Mucosa of gallbladder (tissue), 1 donor: Measurements from ENCODE around the gene HDGF. TPM values are rescaled to one million over a fixed set of nuclear protein-coding genes. Genes with fewer than 3 reads are reported as not detected.

Experiments
- DNase-seq: peaks from one replicate; pipeline ENCODE4 v3.0.0-alpha.2; 2020; ENCODE audit warnings: low spot score
- total RNA-seq: library from RNA; stranded (reverse); gene quantifications from one replicate; pipeline ENCODE4 v1.2.1, GENCODE V29; 2021
- donor health status: DM: no; HTN: no; CAD: no.

HDGF gene
- total RNA-seq, 1 donor from 2014 or later, result 170 TPM

DNA sequence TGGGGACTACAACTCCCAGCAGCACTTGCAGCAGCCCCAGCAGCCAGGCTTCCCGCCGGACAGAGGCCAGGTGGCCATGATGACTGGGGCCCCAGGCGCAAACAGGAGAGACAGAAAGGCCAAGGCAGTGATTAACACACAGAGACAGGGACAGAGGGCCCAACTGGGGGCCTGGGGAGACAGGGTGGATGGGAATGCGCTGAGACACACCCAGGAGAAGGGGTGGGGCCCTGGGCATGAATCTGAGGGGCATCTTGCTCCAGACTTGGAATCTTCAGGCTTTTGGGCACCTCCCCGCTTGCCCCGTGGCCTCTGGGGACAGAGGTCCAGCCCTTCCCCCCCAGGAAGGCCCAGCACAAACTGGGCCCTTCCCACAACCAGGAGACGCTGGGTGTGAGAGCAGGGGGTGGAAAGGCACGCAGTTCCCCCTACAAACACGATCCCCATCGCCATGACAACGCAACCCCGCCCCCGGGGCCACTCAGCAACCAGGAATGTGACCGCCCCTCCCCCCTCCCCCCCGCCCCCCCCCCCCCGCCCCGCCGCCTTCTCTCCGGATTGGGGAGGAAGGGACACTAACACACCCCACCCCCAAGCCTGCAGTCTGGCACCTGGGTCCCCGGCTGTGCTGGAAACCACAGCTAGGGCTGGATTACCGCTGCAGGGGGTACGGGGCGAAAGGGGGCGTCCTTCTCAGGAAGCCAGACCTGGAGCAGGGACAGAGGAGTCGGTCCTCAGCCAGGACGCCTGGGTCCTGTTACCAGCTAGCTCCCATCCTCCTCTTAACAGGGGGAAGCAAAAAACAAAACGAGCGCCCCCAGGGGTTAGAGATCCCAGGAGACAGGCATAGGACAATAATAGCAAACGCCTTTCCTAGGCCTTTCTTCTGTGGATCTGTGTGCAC is 4.5 kb downstream of the HDGF start:
- DNase-seq, result peak; percentile 90

DNA sequence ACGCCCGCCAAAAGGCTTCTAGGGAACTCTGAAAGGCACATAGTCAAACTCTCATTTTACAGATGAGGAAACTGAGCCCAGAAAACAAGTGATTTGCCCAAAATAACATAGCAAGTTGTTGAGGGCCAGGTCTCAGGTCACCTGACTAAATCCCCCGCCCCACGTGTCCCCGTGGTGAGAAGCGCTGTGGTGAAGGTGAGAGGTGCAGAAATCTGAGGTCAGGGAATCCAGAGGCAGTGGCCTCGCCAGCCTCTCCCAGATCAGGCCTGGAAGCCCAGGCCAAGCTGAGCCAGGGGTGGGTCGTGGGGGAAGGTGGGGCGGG is 5.1 kb downstream of the HDGF start:
- DNase-seq, result no peak

DNA sequence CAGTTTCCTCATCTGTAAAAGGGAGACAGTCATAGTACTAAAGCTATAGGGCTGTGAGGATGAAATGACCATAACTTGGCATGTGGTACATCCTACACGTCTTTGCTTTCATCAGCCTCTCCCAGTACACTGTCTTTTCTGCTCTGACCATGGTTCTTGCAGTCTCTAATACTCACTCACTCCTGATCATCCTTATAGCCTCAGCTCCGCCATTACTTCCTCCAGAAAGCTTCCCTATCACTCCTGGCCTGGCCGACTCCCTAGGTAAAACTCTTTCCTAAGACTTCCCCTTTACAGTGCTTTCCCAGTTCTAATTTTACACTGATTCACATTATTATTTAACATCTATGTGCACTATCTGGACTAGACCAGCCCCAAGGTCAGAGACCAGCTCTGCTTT is 5.6 kb downstream of the HDGF start:
- DNase-seq, result no peak

DNA sequence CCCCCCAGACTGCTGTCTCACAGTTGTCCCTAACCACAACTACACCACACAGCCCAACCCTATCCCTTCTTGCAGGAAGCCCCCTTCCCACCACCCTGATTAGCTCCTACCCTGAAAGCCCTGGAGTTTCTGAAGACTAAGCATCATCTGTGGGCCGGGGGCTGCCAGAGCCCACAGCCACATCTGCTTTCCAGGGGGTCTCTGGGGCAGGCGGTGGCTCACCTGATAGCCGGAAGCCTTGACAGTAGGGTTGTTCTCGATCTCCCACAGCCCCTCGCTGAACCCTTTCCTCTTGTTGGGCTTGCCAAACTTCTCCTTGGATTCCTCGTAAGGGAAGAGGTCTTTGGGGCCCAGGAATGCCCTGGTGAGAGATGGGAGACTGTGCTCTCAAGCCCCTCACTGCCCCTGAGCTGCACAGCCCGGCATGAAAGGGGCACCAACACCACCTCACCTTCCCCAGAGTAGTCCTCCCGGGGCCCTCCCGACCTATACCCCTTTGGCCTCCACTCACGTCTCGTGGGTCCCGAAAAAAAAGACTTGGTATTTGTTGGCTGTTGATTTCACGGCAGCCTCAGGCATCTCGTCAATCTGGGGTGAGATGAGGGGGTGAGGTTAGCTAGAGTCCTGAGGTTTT is 6.6 kb downstream of the HDGF start:
- no peak for DNase-seq

DNA sequence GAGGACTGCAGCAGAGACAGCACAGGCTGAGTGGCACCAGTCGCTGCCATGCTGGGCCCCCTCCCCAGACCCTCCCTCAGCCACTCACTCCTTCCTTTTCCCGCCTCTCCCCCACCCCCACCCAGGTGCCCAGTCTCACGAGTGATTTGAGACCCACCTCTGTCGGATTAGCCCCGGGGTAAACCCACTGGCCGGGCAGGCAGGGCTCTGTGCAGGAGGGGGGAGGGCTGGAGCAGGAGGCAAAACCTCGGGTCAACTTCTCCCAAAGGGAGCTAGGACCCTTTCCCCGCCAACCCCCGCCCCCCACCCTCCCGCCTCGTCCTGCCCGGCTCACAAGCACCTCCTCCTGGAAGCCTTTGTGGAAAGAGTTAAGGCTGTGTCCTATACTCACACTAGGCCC is 7.1 kb downstream of the HDGF start:
- DNase-seq, result no peak

DNA sequence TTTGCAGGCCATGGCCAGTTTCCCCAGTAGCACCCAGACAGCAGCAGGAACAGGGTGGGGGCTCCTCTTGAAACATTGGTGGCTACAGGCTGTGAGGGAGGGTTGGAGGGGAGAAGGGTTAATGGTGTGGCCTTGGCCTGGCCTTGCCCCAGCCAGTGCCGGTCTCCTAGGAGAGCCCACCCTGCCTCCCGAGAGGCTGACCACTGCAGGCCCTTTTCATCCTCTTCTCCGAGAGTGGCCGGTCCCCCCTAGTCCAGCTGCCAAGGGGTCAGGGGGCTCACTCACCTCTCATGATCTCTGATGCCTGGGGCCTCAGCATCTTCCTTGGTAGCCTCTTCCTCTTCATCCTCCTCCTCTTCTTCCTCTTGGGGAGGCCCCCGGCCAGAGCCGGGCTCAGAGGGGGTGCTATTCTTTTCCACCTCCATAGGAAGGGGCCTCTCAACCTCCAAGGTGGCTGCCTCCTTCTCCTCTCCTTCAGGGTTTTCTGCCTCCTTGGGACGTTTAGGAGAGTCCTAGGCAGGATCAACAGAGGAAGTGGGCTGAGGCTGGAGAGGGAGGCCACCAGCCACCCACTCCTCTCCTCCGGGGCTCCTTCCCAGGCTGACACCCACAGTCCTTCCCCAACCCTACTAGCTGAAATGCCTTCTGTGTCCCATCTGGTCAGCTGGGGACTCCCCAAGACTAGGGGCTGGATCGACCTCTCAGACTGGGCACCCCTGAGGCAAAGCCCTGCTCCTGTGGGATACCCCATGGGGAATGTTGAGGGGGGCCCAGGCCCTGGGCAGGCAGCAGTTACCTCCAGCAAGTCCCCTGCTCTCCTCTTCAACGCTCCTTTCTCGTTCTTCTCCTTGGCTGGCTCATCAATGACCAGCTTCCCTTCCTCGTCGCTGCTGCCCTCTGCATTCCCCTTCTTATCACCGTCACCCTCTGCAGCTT is 7.8 kb downstream of the HDGF start:
- no peak for DNase-seq

DNA sequence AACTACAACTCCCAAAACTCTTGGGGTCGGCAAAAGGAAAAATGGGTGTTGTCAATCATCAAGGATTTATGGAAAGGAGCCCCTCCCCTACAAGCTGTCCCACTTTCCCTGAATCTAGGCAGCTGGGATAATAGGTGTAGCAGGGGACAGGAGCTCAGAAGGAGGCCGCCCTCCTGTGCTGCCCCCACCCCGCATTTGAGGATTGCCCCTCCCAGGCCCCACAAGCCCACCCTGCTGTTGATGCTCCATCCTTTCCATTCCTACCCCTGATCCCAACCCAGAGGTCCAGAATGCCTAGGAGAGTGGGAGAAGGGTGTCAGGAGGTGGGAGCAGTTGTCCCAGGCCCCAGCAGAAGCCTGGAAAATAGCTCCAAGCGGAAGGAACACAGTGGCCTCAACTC is 8.7 kb downstream of the HDGF start:
- no peak for DNase-seq

DNA sequence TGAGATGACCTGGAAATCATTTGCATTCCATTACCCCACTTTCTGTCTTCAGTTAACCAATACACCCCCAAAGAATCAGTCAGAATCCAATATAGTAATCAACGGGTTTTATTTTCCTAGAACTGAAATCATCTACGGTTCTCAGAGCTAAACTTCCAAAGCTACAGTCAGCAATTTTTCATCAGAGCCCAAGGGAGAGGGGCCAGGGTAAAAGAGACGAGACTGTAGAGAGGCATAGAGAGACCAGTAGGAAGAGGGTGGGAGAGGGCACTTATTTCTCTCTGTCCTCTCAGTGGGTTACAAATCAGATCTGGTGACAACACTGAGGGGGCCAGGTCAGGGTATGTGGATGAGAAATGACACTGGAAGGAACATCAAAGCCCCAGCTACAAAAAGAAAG is 9.5 kb downstream of the HDGF start:
- DNase-seq, result no peak

DNA sequence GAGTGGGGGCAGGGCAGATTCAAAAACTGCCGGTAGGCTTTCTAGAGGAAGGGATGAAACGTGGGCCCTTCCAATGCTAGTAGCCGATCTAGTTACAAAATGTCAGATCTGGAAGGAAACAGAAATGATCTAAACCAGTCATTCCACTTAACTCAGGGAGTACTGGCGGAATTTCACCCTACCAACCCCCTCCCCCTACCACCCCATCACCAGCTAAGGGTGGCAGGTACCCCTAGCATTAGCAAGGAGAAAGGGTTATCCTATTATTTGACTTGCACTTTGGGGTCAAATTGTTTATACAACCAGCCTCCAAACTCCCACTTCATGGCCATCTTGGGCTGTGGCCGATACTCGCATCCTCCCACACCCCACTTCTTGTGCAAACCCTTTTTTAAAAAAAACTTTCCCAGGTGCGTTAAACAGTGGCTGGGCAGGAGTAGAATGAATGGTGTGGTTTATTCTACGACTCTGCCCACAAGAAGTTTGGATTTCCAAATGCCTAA is 9.9 kb downstream of the HDGF start:
- no peak for DNase-seq

DNA sequence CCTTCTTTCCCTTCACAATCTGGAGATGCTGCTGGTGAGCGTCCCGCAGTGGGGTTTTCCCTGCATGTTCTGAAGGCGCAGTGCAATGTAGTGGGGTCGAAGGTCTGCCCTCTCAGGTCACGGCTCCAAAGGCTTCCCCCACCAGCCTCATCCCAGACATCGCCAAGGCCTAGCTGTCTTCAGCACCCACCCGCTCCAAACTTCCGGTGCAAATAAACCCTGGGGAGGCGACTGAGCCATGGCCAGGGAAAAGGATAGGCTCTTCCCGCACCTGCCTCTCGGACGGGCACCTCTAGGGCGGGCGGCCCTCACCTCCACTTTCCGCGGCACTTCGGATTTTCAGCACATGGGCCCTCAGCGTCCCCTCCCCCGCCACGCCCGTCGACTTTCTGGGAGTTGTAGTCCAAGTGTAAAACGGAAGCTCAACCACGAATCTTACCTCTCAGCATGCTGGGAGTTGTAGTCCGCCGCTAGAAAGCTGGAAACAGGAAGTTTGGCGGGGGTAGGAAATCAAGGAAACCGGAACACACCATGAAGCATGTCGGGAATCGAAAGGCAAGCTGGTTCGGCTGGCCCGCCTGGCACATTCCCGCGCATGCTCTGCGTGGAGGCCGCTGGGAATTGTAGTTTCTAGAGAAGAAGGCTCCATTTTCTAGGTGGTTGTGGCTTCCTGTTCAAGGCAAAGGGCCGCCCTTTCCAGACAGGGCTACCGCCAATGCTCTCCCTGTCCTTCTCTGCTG is 10.6 kb downstream of the HDGF start, which contains the start of gene MRPL24:
MRPL24 (minus strand) TSS at position 348 of the 740 bp plus-strand sequence. CDS start 2,384 bp downstream, outside the sequence.
- peak; percentile 99 for DNase-seq

DNA sequence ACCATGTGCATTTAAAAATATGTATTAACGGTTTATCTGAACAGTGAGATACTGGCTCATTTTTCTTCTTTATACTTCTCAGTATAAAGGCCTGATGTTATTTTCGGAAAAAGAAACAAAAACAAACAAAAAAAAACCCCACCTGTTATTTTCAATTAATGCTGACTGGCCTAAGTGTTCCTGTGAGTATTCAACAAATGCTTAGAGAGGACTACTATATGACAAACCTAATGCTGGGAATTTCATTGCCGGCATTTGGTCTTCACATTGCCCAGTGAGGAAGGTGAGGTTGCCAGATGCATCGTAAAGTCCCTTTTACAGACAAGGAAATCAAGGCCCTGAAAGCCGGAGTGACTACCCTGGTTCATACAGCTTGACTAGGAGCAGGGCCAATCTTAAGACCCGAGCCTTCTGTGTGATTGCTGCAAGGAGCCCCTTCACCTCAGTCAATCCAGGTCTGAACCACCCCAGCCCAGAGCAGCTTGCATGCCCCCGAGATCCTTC is 11.2 kb downstream of the HDGF start:
- no peak for DNase-seq

DNA sequence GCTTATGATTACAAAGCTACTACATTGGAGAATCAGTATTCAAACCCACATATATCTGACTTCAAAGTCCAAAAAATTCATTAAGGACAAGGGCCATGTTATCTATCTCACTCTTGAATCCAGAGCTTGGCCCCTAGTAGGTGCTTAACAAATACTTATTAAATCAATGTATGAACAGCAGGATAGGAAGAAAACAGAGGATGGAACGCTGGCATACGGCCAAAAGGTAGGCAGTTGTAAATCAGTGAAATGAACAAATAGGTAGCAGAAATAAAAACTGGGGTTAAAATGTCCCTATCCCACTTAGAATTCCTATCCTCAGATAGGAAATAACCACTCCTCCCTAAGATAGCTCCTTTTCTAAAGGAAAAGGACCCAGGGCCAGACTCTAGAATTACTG is 12.6 kb downstream of the HDGF start:
- no peak for DNase-seq

DNA sequence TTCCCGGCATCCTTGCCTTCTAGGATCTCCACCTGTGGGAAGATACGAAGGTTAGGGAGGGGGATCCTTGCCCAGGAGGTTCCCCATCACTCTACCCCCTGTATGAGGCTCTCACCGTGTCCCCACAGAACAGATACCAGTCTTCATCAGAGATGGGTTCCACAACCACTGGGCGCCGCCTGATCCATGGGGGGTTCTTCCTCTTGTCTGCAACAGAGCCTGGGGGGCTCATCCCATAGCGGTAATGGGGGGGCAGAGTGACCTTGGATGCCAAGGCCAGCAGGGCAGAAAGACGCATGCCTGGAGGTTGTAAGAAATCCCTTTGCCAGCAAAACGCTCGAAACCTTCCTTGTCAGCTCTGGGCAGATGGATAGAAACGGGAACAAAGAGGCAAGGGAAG is 13.1 kb downstream of the HDGF start:
- no peak for DNase-seq

DNA sequence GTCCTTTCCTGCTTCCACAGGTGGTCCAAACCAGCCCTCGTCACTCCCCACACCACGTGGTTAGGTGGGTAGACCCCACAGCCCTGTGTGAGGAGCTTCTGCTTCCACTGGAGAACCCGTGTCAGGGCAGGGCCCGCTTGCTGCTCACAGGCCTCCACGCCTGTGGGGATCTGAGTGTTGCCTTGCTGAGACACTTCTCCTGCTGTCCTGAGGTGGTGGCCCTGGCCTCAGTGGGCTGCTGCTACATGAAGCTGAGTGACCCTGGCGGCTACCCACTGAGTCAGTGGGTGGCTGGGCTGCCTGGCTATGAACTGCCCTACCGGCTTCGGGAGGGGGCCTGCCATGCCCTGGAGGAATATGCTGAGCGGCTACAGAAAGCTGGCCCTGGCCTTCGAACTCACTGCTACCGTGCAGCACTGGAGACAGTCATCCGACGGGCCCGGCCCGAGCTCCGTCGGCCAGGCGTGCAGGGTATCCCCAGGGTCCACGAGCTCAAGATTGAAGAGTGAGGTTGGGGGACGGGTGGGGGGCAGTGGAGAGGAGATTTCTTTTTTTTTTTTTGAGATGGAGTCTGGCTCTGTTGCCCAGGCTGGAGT is 17.4 kb downstream of the HDGF start:
- no peak for DNase-seq

DNA sequence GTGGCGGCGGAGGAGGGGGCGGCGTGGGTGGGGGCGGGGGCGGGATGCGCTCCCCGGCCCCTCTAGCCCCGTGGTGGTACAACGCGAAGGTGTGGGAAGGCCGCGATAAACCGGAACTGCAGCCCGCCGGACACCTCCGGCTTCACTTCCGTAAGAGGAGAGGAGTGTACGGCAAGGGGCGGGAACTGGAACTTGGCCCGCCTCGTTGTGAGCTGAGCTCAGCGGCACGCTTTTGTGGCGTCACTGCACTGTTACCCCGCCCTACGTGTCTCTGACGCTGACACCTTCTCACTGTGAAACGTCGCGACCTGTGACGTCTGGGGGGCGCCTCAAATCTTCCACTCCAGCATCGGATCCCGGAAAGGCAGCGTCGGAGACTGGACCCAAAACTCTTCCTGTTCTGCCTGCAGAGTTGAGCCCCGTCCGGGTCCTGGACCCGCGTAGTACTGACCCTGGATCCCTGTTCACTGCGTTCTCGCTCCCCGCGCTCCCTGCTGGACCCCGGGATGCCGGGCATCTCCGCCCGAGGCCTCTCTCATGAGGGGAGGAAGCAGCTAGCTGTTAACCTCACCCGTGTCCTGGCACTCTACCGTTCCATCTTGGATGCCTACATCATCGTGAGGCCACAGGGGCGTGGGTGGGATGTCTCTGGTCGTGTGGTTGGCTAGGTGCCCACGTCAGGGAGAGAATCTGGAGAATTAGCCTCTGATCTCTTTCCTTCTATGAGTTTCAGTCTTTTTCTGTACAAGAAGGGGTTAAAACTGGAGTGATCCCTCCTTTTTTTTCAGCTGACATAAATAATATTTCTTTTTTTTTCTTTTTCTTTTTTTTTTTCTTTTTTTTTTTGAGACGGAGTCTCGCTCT is 22.6 kb downstream of the HDGF start, which contains the start of gene ISG20L2:
ISG20L2 (minus strand) TSS at position 168 of the 864 bp plus-strand sequence. CDS start 1,114 bp downstream, outside the sequence.
- peak; percentile 96 for DNase-seq

DNA sequence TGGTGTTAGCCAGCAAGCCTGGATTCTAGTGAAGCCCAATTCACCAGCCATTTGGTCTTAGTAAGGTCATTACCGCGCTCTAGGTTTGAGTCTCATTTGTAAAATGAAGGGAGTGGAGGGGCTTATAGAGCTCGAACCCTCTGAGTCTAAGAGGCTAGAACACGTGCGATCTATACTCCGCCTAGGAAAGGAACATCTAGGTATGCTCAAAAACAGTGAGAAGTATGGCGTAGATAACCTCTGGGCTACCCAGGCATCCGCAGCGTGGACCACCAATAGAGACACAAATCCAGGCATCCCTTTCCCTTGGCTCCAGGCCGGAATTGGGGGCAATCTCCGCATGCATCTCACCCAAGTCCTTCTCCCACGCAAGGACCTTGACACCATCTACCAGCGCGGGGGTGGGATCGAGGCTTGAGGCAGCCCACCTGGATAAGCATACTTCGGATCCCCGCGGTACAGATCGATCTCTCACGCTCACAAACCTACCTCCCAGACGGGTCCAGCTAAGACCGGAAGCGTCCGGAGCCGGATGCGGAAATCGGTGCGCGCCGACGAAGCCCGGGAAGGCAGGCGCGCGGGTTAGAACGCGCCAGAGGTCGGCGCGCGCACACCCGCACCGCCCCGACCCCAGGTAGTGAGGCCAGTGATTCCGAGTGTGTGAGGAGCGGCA is 23.4 kb downstream of the HDGF start, which contains the start of gene METTL25B:
METTL25B (plus strand) TSS at position 544 of the 673 bp plus-strand sequence. CDS start 636 bp downstream, outside the sequence.
- peak; percentile 81 for DNase-seq

DNA sequence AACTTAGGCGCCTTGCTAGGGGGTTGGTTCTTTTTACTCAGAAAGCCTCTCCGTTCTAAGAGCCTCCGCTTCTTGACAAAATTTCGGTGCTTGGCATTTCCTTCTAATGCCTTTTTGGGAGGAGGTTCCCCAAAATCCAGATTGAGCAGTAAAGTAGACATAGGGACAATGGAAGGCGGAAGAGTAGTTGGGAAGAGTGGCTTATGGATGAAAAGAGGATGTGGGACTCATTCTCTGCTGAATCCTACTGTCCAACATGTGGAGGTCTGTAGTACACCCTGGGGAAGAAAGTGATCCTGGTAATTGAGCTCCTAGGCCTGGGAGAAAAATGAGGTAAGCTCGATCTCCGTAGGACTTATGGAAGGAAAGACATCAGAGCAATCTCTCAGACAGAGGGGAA is 24.0 kb downstream of the HDGF start:
- DNase-seq, result no peak

DNA sequence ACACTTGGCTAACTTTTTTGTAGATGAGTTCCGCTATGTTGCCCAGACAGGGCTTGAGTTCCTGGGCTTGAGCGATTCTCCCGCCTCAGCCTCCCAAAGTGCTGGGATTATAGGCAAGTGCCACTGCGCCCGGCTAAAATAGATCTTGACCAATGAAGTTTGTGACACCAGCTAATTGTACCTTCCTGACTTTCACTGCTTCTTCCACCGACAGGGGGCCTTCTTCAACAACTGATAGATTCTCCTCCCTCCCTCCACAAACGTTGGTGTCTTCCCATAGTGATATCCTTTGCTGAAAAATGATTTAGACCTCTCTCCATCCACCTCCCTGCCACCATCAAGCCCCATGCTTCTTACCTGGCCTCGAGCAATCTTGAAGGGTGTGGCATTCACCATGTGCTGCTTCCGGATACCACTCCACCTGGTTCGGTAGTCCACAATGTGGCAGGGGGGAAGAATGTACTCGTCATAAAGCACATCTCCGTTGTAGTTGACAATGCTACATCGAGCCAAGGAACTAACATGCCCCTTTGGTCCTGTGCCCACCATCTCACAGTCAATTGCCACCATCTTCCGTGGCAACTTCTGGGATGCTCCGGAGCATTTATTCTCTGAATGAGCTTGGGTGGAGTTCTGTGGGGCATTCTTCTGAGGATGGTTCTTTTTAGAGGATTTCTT is 24.8 kb downstream of the HDGF start:
- DNase-seq, result peak; percentile 47
